GM18499 (cell line): Measurements from ENCODE around the gene CDC14A.

ENCODE experiments used
- ATAC-seq: cut with Tn5 transposase; IDR thresholded peaks from one replicate; pipeline ENCODE4 v1.9.1; 2021; ENCODE audit warnings: moderate number of reproducible peaks; ENCODE audit not compliant: insufficient read depth, unreplicated experiment

Gene CDC14A

DNA sequence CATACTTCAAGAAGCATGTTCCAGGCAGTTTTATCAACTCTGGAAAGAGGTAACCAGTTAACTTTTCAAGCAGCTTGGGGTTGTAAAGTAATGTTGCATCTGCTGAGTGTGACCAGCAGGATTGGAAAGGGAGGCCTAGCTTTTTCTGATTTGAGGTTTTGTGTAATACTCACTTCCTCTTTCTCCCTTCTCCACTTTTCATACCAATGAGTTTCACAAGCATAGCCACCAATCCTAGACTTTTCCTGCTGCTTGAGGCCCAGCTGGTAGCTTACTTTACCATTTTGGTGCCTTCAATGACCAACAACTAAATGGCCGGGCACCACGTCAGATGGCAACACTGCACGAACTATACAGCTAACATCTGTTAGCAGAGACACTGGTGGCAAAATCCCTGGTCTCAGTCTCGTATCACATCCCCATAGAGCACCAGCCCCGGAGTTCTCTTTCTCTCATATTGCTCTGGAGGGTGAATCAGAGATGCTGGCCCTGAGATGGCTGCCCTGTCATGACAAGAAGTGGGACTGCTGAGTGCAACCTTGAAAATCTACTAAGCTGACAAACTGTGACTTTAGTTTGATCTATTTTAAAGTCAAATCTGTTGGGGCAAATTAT, 170.8 kb downstream of the CDC14A start:
- ATAC-seq, result peak; percentile 96

- no peak for ATAC-seq
Observed at GRCh38 chr1:100524355-100524754, 172.0 kb downstream of the CDC14A start.

- ATAC-seq, result no peak
Observed at GRCh38 chr1:100526894-100527293, 174.6 kb downstream of the CDC14A start.

DNA sequence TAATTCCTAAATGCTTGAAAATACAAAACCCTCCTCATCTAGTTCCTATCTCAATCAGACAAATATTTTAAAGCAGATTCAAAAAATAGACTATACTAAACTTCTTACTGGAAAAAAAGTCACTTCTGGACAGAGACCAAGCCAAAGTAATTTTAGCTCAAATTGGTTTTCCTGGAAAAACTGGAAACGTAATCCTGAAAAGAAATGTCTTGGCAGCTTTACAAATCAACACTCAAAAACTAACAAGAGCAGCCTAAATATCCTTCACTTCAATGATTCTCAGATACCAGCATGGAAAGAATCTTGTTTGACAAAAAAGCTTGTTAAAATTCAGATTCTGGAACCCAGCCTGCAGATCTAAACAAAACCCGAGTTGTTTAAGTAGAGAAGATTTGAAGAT, 176.6 kb downstream of the CDC14A start:
- no peak for ATAC-seq

DNA sequence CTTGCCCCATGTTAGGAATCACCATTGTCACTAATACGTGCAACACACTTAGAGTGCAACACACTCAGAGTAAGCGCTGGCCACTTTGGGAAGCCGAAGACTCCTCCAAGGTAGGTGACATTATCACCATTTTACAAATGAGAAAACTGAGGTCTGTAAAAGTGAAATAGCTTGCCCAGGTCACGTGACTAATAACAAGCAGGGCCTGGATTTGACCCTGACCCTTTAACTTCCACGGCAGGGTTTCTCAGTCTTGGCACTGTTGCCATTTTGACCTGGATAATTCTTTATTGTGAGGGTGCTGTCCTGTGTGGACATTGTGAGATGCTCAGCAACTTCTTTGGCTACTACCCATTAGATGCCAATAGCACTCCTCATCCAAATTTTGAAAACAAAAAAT, 177.8 kb downstream of the CDC14A start:
- ATAC-seq, result no peak

GRCh38 chr1:100530880-100531487, 178.7 kb downstream of the CDC14A start:
- ATAC-seq, result peak; percentile 84

GRCh38 chr1:100532645-100533044, 180.3 kb downstream of the CDC14A start:
- no peak for ATAC-seq

DNA sequence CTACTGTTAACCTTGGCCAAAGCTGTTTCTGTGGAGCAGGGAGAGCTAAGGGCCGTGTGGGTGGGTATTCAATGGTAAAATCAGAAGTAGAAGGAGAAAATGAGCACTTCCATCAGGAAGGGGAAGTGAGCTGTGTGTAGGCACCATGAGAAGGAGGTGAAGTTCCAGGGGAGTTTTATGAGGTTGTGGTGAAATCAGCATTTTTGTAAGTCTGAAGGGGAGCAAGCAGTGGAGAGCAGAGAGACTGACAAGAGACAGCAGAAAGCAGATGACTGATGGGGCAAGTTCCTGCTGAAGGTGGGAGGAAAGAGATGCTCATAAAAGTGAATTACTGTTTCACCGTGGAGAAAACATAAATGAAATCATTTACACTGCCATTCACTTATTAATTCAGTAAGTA, 183.0 kb downstream of the CDC14A start:
- no peak for ATAC-seq

- ATAC-seq, result peak; percentile 98
Observed at GRCh38 chr1:100536031-100536430, 183.7 kb downstream of the CDC14A start.

DNA sequence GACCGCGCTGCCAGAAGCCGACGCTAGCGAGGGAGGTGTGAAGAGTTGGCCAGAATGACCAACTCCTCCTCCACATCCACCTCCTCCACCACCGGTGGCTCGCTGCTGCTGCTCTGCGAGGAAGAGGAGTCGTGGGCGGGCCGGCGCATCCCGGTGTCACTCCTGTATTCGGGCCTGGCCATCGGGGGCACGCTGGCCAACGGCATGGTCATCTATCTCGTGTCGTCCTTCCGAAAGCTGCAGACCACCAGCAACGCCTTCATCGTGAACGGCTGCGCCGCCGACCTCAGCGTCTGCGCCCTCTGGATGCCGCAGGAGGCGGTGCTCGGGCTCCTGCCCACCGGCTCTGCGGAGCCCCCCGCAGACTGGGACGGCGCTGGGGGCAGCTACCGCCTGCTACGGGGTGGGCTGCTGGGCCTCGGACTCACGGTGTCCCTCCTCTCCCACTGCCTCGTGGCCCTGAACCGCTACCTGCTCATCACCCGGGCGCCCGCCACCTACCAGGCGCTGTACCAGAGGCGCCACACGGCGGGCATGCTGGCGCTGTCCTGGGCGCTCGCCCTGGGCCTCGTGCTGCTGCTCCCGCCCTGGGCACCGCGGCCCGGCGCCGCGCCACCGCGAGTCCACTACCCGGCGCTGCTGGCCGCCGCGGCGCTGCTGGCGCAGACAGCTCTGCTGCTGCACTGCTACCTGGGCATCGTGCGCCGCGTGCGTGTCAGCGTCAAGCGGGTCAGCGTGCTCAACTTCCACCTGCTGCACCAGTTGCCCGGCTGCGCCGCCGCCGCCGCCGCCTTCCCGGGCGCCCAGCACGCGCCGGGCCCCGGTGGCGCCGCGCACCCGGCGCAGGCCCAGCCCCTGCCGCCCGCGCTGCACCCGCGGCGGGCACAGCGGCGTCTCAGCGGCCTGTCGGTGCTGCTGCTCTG, 186.9 kb downstream of the CDC14A start:
- no peak for ATAC-seq

GRCh38 chr1:100539836-100540536, 187.7 kb downstream of the CDC14A start:
- ATAC-seq, result no peak

DNA sequence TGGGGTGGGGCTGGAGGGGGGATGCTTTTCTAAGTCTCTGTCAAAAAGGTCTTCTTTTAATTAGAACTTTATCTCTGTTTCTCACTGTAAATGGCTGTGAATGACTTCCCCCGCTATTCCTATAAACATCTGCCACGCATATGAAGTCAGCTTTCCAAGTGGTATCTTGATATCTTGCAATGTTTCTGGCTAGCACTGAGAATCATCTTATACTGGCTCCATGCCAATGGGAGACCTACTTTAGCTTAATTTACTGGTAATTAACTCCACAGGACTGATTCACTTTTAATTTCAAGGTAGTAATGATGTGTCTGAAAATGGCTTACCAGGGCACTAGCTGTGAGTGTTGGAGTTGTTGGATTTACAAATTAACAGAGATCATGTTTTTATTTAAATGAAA, 190.0 kb downstream of the CDC14A start:
- ATAC-seq, result no peak

DNA sequence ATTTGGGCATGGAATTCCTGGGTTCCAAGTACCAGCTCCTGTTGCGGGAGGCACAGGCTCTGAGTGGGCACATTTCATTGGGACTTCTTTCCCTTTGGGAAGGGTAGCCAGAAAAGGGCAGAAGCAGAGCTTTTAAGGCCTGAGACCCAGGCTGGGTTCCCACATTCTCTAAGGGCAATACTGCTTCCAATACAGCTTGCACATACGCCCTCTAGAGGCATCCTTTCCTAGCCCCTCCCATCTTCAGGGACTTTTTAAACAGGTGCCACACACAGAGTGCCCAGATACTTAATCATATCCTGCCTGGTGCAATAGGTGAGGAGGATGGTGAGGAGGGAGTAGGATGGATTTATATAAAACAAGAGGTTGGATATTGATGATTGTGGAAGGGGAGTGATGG, 191.3 kb downstream of the CDC14A start:
- ATAC-seq, result peak; percentile 56

DNA sequence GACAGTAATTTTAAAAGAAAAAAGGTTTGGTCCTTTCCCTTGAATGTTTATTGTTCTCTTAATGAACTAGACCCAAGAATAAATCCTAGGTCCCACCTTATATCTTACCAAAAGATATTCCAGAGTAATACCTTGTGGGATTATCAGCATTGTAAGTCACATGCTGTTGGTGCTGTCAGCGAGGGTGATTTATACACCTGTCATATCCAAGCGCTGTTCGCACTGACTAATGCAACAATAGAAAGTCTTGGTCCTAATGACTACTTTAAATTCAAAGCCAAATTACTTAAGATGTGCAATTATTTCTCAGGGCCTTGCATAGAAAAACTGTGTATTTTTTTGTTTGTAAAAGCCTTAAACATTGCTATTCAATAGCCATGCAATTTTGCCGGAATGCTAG, 192.5 kb downstream of the CDC14A start:
- no peak for ATAC-seq

DNA sequence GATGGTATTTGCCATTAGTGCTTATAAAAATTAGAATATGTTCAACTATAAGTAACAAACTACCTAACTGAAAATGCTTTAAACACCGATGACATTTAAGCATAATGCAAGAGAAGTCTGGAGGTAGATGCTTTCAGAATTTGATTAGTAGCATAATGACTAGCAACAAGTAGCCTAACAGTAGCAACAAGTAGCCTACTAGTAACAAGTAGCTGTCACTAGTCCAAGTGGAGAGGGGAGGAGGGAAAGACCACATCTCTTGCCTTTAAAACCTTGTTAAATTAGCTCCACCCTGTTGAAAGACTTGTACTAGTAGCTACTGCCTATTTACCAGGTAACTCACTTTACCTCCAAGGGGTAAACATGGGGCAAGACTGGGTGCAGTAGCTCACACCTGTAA, 193.5 kb downstream of the CDC14A start:
- no peak for ATAC-seq

DNA sequence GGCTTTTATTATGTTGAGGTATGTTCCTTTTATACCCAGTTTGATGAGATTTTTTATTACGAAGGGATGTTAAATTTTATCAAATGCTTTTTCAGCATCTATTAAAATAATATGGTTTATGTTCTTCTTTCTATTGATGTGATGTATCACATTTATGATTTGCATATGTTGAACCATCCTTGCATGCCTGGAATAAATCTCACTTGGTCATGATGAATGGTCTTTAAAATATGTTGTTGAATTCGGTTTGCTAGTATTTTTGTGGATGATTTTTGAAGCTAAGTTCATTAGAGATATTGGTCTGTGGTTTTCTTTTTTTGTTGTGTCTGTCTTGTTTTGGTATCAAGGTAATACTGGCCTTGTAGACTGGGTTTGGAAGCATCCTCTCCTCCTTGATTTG, 199.7 kb downstream of the CDC14A start:
- ATAC-seq, result no peak

GRCh38 chr1:100552922-100553321, 200.6 kb downstream of the CDC14A start:
- ATAC-seq, result no peak

- no peak for ATAC-seq
Observed at GRCh38 chr1:100556181-100556580, 203.9 kb downstream of the CDC14A start.

GRCh38 chr1:100556925-100557605, 204.8 kb downstream of the CDC14A start:
- no peak for ATAC-seq

DNA sequence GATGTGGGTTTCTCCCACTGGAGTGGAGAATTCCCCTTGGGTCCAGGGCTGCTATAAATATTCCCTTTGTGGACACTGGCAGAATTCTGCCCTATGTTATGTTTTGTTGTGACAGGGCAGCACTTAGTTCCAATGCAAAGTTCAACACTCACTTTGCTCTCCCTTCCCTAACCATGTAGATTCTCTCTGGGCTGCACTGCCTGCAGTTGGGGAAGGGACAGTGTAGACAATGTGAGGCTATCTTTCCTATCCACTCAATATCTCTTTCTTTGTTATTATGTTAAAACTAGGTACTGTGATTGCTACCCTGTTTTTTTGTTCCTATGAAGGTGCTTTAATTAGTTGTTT, 205.3 kb downstream of the CDC14A start:
- ATAC-seq, result no peak
